Fibroblast of pulmonary artery (primary cell): Measurements from ENCODE around the gene ITGA2B.
"Not testable (repeated sequence)": the region's sequence is repeated elsewhere in the genome, so short reads cannot be mapped to it uniquely, and the experiment has no call there.

Source experiments
- DNase-seq: peaks from one replicate; pipeline ENCODE4 v3.0.0-alpha.2; 2010; ENCODE audit warnings: low read depth
- H3K4me3 ChIP-seq: replicated peaks from 2 replicates; pipeline ENCODE4 v1.5.1; 2011; ENCODE audit warnings: low read depth, mild to moderate bottlenecking, control low read depth, low read length, moderate library complexity
- CTCF ChIP-seq: IDR thresholded peaks from 2 replicates; pipeline ENCODE4 v1.5.1; 2011; ENCODE audit warnings: mild to moderate bottlenecking, control low read depth, low read length, inconsistent platforms; ENCODE audit errors: missing control alignments

ITGA2B gene

DNA sequence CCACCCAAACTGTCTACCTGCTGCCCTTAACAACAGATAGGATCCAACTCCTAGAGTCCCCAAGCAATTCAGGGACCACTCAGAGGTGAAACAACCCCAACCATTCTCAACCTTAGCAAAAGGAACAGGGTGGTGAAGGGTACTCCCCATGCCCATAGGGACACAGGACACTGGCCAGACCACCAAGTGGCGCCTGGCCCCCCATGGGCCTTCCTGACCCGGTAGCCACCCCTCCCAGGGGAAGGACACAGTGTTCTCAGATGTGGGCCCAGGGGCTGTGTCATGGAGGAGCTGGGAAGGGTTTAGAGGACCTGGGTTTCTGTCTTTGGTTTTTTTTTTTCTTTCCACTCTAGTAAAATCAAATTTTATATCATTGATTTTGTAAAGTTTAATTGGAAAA lies 55.1 kb downstream of the ITGA2B start:
- no peak overlapping the region for H3K4me3 ChIP-seq
- DNase-seq, result no peak
- no peak for TF ChIP-seq CTCF

GRCh38 chr17:44333371-44333770 lies 56.1 kb downstream of the ITGA2B start:
- no peak for TF ChIP-seq CTCF

GRCh38 chr17:44331249-44331760 lies 58.1 kb downstream of the ITGA2B start:
- H3K4me3 ChIP-seq, result no peak overlapping the region
- TF ChIP-seq CTCF, result peak; percentile 72
- peak; percentile 80 for DNase-seq

More at GRCh38 chr17:44333371-44333770, 56.1 kb downstream of the ITGA2B start:
- H3K4me3 ChIP-seq, result no peak overlapping the region
- DNase-seq, result no peak

GRCh38 chr17:44330263-44330662 lies 59.2 kb downstream of the ITGA2B start:
- not testable (repeated sequence) for DNase-seq, H3K4me3 ChIP-seq

- DNase-seq, result not testable (repeated sequence)
These were observed 59.9 kb downstream of the ITGA2B start for GRCh38 chr17:44329516-44329915.

GRCh38 chr17:44327715-44328449 lies 61.6 kb downstream of the ITGA2B start:
- no peak for DNase-seq
- H3K4me3 ChIP-seq, result no peak overlapping the region
- no peak for TF ChIP-seq CTCF

More at GRCh38 chr17:44329516-44329915, 59.9 kb downstream of the ITGA2B start:
- H3K4me3 ChIP-seq, result not testable (repeated sequence)

GRCh38 chr17:44326861-44327444 lies 62.5 kb downstream of the ITGA2B start:
- TF ChIP-seq CTCF, result no peak
- DNase-seq, result peak; percentile 98
- H3K4me3 ChIP-seq, result no peak overlapping the region
